NCI-H82 treated with DMSO at 0.1 percent for 48 hours (cell line): ENCODE data around the gene SEC31A.
"Not testable (repeated sequence)": the region's sequence is repeated elsewhere in the genome, so short reads cannot be mapped to it uniquely, and the experiment has no call there.

ENCODE experiments used
- DNase-seq: peaks from one replicate; lab custom pipeline; 2025; ENCODE audit not compliant: unreplicated experiment; lab: John Stamatoyannopoulos, UW

SEC31A gene

DNA sequence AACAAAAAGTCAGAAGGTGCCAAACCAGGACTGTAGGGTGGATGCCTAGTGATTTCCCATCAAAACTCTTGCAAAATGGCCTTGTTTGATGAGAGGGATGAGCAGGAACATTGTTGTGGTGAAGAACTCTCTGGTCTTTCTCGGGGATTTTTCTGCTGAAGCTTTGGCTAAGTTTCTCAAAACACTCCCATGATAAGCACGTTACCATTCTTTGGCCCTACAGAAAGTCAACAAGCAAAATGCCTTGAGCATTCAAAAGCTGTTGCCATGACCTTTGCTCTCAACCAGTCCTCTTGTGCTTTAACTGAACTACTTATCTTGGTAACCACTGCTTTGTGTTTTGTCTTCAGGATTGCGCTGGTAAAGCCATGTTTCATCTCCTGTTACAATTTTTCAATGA, 3.0 kb upstream of the SEC31A start:
- DNase-seq = no peak

GRCh38 chr4:82892467-82892802, 1.5 kb upstream of the SEC31A start:
- DNase-seq = no peak

DNA sequence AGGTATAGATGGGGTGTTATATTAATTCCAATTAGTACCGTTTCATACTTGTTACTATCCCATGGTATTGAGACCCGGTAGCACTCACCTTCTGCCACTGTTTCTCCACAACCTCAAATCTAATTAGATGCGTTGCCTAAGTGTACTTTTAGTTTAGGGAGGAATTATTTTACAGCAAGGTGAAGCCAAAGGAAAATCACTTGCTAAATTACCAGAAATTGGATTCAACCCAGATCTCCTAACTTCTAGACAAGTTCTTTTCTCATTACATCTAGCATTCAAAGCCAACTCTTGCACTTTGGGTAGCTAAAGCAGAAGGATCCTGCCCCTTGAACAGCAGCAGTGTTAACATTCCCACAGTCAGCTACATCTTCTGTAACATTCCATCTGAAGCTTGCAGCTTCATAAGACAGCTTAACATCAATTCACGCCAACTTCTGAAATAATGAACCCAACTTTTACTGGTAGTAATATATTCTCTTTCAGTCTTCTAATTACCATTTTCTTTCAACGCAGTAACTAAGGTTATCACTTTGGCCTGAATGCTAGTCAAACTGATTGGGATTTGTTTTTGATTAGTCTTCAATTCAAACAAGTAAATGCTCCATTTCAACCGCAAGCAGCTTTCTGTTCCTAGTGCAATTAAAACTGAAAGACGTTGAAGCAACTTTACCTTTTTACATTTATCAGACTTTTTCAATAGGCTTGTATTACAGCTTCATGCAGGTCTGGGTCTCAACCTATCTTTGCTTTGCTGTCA, 934 bp upstream of the SEC31A start:
- no peak for DNase-seq

DNA sequence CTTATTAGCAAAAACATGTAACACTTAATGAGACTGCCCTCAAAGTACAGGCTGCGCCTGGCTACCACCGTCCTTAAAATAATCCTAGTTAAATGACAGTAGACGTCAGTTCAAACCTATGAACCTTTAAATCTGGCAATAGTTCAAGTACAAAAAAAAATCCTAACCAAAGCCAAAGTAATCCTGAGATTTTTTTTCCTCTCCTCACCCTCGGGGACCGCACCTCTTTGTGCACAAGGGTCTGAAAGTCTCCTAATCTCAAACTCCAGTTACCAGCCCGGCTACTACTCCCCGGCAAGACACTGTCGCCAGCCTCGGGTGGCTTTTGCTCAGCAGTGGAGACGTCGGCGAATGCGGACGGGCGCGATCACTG, 439 bp downstream of the SEC31A start:
- DNase-seq = no peak

DNA sequence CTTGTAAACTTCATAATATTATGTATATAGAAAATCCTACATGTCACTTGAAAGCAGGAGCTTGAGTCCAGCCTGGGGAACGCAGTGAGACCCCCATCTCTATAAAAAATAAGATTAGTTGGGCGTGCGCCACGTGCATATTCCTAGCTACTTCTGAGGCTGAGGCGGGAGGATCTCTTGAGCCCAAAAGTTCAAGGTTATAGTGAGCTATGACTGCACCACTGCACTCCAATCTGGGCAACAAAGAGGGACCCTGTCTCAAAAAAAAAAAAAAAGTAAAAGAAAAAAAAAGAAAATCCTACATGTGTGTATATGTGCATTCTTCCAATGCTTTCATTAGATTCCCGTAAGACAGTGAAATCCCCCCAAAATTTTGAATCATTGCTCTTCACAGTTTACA, 1.7 kb downstream of the SEC31A start:
- DNase-seq = no peak

DNA sequence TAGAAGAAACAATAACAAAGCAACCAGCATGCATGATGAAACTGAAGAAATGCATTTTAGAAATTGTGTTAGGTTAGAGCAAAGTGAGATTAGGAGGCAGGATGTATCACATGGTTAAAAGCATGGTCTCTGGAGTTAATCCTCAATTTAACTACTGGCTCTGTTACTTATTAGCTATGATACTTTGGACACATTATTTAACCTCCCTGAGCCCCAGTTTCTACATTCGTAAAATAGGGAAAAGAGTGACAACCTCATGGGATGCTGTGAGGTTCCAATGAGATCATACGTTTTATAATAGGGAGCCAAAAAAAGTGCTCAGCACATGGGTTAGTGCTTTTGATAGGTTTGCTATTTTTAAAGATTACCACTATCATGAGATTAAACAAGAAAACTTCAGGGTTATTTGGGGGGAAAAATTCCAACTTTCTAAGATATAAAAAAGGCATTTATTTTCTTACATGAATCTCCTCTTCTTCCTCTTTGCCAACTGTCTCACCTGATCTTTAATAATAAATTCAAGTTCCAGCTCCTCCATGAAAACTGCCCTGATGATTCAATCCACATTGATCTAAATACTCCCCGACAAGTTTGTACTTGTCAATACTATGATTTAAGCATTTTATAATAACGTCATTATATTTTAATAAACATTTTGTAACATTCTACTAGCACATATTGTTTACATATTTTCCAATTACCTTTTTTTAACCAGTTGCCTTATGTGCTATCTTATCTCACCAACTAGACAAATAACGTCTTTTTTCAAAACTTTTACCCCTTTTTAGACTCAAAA, 4.6 kb downstream of the SEC31A start:
- no peak for DNase-seq

DNA sequence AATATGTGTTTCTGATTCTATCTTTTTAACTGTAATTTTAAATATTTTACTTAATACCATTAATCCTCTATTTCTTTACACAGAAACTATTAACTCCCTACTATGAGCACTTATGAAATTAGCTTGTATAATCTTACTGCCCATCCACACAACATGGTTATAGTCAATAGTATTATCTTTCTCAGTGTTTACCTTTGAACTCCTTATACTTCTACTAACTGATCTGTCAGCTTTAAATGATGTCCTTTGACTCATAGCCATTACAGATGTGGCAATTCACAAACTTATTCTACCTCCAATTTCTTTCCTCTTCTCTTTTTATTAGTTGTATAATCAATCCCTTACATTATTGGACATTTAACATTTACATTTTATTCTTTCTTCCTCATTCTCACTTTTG, 5.5 kb downstream of the SEC31A start:
- DNase-seq = no peak

- DNase-seq = no peak
Observed at GRCh38 chr4:82868572-82868971, 22.4 kb downstream of the SEC31A start.

DNA sequence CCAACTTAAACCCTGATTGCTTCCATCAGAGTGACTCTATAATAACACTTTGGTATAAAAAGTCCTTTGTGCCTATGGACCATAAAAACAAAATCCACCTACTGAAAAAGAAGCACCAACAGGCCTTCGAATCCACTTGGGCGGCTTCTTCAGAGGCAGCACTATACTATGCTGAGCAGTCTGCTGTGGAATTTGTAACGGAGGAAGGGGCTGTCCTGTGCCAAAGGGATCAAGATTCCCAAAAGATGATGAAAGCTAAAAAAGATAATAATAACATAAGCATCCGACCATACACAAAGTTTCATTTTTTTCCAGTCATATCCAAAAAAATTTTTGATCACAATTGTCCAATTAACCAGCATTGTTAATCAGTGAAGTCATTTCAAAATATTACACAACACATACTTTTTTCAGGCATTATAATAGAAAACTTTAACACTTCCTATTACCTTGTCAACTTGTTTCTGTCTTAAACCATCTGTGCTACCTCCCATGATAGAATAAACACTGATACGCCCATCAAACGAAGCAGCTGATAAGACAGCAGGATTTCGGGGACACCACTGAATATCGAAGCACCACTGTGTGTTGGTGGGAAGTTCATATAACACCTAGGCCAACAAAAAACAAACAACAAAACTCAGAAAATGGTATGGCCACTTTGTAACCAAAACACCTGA, 24.1 kb downstream of the SEC31A start:
- DNase-seq = no peak

- not testable (repeated sequence) for DNase-seq
Observed at GRCh38 chr4:82866033-82866432, 24.9 kb downstream of the SEC31A start.

DNA sequence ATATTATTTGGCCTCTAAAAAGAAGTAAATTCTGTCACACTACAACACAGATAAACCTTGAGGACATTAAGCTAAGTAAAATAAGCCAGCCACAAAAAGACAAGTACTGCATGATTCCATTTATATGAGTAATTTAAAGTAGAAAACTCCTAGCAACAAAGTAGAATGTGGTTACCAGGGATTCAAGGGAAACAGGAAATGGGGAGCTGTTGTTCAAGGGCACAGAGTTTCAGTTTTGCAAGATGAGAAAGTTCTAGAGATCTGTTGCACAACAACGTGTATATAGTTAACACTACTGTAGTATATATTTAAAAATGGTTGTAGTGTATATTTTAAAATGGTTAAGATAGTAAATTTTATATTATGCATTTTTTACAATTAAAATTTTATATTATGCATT, 25.4 kb downstream of the SEC31A start:
- DNase-seq = no peak

- no peak for DNase-seq
Observed at GRCh38 chr4:82864336-82864979, 26.5 kb downstream of the SEC31A start.

GRCh38 chr4:82861529-82861928, 29.4 kb downstream of the SEC31A start:
- no peak for DNase-seq

DNA sequence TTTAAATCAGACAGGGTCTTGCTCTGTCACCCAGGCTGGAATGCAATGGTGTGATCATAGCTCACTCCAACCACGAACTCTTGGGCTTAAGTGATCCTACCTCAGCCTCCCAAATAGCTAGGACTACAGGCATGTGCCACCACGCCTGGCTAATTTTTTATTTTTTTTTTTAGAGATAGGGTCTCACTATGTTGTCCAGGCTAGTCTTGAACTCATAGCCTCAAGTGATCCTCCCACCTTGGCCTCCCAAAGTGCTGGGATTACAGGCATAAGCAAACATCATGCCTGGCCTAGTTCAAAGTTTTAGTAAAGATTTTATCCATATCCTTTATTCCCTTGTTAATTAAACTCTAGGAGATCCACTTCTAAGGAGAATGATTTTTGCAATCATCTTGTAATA, 30.5 kb downstream of the SEC31A start:
- not testable (repeated sequence) for DNase-seq

DNA sequence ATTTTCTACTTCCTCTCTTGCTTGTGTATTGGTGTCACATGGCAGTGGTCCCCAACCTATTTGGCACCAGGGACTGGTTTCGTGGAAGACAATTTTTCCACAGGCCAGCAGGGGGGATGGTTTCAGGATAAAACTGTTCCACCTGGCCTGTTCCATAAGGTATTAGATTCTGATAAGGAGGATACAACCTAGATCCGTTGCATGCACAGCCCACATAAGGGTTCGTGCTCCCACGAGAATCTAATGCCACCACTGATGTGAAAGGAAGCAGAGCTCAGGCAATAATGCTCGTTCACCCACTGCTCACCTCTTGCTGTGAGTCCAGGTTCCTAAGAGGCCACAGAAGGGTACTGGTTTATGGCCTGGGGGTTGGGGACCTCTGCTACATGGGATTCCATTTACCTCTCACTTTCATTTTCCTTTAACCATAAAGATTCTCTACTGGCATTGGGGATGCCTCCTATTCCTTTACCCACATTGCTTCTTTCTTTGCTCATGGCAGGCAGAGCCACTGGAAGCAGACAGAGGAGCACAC, 38.1 kb downstream of the SEC31A start:
- DNase-seq = no peak

DNA sequence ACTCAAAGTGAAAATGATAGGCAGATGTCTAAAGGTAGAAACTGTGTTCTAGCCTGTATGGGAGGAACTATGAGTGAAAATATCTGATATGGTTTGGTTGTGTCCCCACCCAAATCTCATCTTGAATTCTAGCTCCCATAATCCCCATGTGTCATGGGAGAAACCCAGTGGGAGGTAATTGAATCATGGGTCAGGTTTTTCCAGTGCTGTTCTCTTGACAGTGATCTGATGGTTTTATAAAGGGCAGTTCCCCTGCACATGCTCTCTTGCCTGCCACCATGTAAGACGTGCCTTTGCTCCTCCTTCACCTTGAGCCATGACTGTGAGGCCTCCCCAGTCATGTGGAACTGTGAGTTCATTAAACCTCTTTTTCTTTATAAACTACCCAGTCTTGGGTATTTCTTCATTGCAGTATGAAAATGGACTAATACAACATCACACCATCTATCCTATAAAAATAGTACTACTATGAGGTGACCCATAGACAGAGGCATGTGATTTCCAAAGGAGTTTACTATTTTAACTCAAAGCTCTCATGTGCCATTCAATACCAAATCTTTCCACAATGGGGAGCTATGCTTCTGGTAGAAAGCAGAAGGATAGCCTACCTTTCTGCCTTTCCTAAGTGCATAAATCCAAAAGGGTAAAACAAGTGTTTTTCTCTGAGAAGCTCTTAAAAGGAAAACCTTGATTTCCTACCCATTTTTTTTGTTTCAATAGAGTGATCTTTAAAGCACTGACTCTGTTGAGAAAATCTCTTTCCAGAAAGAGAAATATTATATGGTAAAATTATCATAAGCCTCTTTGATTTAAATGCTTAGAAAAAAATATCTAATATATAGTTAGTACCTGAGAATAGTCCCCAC, 38.8 kb downstream of the SEC31A start:
- no peak for DNase-seq

GRCh38 chr4:82851318-82851717, 39.6 kb downstream of the SEC31A start:
- DNase-seq = no peak

GRCh38 chr4:82850684-82851083, 40.3 kb downstream of the SEC31A start:
- DNase-seq = no peak

- no peak for DNase-seq
Observed at GRCh38 chr4:82848706-82849105, 42.2 kb downstream of the SEC31A start.

- no peak for DNase-seq
Observed at GRCh38 chr4:82842593-82842992, 48.4 kb downstream of the SEC31A start.
